Islet of Langerhans (tissue), 1 donor: ENCODE results near the gene CPA2.
"Not testable (repeated sequence)": the region's sequence is repeated elsewhere in the genome, so short reads cannot be mapped to it uniquely, and the experiment has no call there.

ENCODE experiments used
- FAIRE-seq: peaks from one replicate; lab custom pipeline; 2011; peaks lifted over from hg19 to GRCh38; lab: Jason Lieb, UNC

Gene CPA2

DNA sequence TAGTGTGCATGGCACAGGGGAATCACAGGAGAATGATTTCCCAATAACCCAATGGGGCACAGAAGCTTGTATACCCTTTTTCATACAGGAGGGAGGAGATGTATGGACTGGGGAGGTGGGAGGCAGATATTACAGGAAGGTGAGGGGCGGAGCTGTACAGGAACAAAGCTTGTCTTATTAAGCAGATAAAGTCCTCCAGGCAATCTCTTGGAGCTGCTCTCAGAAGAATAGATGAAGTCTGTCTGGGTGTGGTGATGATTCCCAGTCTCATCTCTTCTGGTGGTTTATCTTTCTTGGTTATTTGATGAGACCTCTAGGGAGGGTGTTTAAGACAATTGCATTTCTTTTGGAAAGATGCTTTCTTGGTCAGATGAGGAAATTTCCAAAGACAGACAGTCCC lies 52.9 kb downstream of the CPA2 start:
- no peak for FAIRE-seq

DNA sequence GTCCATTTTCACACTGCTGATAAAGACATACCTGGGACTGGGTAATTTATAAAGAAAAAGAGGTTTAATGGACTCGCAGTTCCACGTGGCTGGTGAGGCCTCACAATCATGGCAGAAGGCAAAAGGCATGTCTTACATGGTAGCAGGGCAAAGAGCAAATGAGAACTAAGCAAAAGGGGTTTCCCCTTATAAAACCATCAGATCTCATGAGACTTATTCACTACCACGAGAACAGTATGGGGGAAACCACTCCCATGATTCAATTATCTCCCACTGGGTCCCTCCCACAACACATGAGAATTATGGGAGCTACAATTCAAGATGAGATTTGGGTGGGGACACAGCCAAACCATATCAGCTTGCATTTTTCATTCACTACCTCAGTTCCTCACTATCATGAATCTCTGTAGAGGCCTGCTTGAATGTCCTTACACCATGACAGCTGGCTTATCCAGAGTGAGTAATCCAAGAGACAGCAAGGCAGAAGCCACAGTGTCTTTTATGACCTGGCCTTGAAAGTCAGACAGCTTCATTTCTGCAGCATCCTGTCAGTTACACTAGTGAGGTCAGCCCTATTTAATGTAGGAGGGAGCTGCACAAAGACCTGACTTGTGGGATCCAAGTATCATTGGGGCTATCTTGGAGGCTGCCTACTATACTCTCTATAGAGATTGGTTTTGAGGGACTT lies 55.0 kb downstream of the CPA2 start:
- FAIRE-seq = not testable (repeated sequence)

DNA sequence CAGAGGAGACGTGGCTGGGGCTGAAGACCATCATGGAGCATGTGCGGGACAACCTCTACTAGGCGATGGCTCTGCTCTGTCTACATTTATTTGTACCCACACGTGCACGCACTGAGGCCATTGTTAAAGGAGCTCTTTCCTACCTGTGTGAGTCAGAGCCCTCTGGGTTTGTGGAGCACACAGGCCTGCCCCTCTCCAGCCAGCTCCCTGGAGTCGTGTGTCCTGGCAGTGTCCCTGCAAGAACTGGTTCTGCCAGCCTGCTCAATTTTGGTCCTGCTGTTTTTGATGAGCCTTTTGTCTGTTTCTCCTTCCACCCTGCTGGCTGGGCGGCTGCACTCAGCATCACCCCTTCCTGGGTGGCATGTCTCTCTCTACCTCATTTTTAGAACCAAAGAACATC lies 56.0 kb downstream of the CPA2 start:
- no peak for FAIRE-seq

- no peak for FAIRE-seq
Observed at GRCh38 chr7:130324306-130324943, 57.8 kb downstream of the CPA2 start.

DNA sequence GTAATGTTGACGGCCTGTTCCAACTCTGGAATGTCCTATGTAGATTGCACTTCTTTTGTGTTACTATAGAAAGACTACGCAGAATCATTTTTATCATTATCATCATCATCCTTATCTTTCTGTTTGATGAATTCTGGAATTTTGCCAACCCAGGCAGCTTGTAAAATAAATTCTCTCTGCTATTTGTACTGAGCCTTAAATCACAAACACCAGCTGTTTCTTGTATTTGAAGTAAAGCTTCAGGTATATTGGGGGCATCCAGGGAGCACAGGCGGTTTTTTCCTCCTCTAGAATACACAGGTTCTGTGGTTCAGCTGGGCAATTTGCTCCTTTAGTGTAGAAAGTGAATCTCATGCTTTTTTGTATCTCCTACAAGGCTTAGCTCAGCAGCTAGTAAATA lies 63.0 kb downstream of the CPA2 start:
- FAIRE-seq = peak; percentile 17

DNA sequence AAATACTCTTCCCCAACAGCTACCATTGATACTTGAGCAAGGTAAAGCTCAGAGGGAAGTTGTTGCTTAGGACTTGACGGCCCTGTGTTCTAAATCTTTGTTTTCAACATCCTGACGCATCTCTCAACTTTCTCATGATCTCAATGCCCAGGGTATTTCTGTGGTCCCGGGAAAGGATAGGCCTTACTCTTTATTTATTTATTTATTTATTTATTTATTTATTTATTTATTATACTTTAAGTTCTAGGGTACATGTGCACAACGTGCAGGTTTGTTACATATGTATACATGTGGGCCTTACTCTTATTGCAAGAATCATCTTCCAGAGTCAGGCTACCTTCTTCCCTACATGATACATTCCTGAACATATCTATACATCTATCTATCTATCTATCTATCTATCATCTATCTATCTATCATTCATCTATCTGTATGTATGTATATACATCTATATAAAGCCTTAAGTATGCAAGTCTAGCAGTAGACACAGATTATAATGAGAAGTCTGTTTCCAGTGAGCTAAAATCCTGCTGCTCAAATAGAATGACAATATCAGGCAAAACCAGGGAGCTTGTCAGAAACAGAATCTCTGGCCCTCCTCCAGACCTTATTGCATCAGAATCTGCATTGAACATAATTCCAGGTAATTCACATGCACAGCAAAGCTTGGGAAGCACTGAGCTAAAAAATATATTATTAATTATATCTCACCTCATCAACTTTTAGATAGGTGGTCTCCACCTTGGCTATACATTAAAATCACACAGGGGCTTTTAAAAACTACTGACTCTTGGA lies 65.8 kb downstream of the CPA2 start:
- no peak for FAIRE-seq

DNA sequence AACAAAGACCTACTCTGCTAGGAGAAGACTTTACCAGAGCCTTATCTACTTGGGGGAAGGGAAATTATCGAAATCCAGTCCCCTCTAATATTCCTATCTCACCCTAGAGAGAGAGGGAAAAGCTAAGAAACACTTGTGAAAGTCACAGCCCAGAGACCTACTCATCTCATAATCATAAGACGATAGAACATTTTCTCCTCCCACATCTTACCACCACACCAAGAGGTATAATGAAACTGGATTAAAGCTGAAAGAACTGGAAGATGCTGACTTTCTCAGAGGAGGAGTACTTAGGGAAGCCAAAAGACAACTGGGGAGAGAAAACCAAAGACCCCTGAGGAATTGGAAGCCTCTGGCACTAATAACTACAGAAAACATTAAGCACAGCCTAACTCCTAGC lies 67.2 kb downstream of the CPA2 start:
- FAIRE-seq = no peak

DNA sequence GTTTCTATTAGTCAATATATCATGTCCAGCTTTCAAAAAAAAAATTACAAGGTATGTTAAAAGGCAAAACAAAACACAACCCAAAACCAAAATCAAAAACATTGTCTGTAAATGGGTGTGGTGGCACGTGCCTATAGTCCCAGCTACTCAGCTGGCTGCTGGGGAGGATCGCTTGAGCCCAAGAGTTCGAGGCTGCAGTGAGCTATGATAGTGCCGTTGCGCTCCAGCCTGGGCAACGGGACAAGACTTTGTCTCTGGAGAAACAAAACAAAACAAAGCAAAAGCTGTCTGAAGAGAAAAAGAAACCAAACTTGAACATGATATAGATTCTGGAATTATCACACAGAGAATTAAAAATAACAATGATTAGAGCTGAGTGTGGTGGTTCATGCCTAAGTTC lies 67.6 kb downstream of the CPA2 start:
- no peak for FAIRE-seq

DNA sequence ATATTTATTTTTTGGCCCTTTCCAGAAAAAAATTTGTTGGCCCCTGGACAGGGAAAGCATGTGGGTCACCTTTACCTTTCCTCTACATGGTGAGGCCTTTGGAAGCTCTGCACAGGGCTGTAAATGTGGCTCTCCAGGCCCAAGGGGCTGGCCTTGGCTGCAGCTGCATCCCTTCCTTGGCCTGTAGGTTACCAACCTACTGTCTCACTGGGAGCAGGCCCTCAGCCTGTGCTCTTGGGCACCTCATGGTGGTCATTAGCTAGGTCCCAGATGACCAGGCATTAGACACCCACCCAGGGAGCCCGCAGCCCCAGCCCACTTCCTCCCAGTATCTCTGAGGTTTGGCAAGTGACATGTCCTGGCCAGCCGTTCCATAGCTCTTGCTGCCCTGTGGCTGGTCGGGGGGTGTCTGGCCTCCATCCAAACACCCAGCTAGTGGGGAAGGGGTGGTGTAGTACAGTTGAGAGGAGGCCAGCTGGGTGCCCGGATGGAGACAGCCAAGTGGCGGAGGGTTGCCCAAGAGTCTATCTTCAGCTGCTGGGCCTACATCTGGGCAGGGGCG lies 70.8 kb downstream of the CPA2 start:
- FAIRE-seq = no peak

GRCh38 chr7:130338233-130338632 lies 71.6 kb downstream of the CPA2 start:
- FAIRE-seq = no peak
